Brain microvascular endothelial cell (primary cell): ENCODE measurements around the gene CKS2.
"Not testable (repeated sequence)": the region's sequence is repeated elsewhere in the genome, so short reads cannot be mapped to it uniquely, and the experiment has no call there.

Experiments used
- DNase-seq: peaks from one replicate; pipeline ENCODE4 v3.0.0-alpha.2; 2020
- H3K27ac ChIP-seq: fragments of 250-450 bp; sonication (Bioruptor Pico); 2 replicates; pipeline ENCODE4 v1.5.1; 2020; ENCODE audit warnings: mild to moderate bottlenecking, moderate library complexity
- H3K27me3 ChIP-seq: fragments of 250-450 bp; sonication (Bioruptor Pico); replicated peaks from 2 replicates; pipeline ENCODE4 v1.5.1; 2020; ENCODE audit warnings: mild to moderate bottlenecking
- H3K36me3 ChIP-seq: fragments of 250-450 bp; sonication (Bioruptor Pico); replicated peaks from 2 replicates; pipeline ENCODE4 v1.5.1; 2020; ENCODE audit warnings: mild to moderate bottlenecking
- H3K4me3 ChIP-seq: 2 replicates; pipeline ENCODE4 v1.5.1; 2011; ENCODE audit warnings: low read depth, mild to moderate bottlenecking, control low read depth, low read length, moderate library complexity
- in situ Hi-C: cut with HindIII; loops from 2 replicates; pipeline ENCODE4 v1.10.0; 2017; ENCODE audit warnings: low sequenced_read_pairs, low pct_ligation_motif_present
- TF ChIP-seq, protein P1 (sequence below): IDR thresholded peaks from 2 replicates; pipeline ENCODE4 v1.5.1; 2011; ENCODE audit warnings: low read depth, mild to moderate bottlenecking, moderate library complexity, low read length, control low read depth, inconsistent platforms; ENCODE audit errors: missing control alignments

CKS2 gene

GRCh38 chr9:89278551-89278950 is 32.4 kb upstream of the CKS2 start:
- DNase-seq = no peak
- no peak overlapping the region for H3K27ac ChIP-seq
- H3K36me3 ChIP-seq = no peaks in the 10 kb centered on the region
- no peaks in the 10 kb centered on the region for H3K27me3 ChIP-seq
- no peak overlapping the region for H3K4me3 ChIP-seq
- TF ChIP-seq, protein P1, sequence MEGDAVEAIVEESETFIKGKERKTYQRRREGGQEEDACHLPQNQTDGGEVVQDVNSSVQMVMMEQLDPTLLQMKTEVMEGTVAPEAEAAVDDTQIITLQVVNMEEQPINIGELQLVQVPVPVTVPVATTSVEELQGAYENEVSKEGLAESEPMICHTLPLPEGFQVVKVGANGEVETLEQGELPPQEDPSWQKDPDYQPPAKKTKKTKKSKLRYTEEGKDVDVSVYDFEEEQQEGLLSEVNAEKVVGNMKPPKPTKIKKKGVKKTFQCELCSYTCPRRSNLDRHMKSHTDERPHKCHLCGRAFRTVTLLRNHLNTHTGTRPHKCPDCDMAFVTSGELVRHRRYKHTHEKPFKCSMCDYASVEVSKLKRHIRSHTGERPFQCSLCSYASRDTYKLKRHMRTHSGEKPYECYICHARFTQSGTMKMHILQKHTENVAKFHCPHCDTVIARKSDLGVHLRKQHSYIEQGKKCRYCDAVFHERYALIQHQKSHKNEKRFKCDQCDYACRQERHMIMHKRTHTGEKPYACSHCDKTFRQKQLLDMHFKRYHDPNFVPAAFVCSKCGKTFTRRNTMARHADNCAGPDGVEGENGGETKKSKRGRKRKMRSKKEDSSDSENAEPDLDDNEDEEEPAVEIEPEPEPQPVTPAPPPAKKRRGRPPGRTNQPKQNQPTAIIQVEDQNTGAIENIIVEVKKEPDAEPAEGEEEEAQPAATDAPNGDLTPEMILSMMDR = no peak
- in situ Hi-C loops = no loop called here

- in situ Hi-C loops = no loop called here
- H3K27ac ChIP-seq = no peak overlapping the region
- TF ChIP-seq, protein P1 = peak; percentile 65
- H3K4me3 ChIP-seq = no peak overlapping the region
- peak; percentile 74 for DNase-seq
- H3K36me3 ChIP-seq = no peaks in the 10 kb centered on the region
- no peaks in the 10 kb centered on the region for H3K27me3 ChIP-seq
Observed at GRCh38 chr9:89278997-89279739, 31.8 kb upstream of the CKS2 start.

DNA sequence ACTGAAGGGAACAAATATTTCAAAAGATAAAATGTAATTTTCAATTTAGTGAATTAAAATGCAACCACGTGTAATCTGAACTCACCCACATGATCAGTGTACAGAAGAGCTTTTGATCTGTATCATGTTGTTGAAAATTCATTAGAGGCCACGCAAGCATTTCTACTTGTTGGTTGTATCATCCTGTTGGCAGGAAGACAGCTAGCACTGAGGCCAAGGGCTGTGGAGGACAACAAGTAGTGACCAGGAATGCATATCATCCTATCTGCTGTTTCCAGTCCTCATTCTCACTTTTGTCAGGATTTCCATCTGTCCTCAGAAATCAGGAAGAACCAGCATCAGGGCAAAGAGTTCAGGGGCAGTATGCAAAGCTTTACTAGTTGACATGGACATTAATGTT is 29.9 kb upstream of the CKS2 start:
- no peak for DNase-seq
- Histone ChIP-seq H3K36me3 (no peaks in the 10 kb centered on the region), H3K27ac (no peak overlapping the region), H3K4me3 (no peak overlapping the region), H3K27me3 (no peaks in the 10 kb centered on the region)
- TF ChIP-seq, protein P1 = no peak
- in situ Hi-C loops = no loop called here

DNA sequence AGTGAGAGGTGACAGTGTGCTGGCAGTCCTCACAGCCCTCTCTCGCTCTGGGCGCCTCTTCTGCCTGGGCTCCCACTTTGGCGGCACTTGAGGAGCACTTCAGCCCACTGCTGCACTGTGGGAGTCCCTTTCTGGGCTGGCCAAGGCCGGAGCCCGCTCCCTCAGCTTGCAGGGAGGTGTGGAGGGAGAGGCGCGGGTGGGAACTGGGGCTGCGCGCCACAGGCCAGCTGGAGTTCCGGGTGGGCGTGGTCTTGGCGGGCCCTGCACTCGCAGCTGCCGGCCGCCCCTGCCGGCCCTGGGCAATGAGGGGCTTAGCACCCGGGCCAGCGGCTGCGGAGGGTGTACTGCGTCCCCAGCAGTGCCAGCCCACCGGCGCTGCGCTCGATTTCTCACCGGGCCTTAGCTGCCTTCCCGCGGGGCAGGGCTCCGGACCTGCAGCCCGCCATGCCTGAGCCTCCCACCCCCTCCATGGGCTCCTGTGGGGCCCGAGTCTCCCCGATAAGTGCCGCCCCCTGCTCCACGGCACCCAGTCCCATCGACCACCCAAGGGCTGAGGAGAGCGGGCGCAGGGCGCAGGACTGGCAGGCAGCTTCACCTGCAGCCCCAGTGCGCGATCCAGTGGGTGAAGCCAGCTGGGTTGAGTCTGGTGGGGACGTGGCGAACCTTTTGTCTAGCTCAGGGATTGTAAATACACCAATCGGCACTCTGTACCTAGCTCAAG is 28.6 kb upstream of the CKS2 start:
- in situ Hi-C loops, H3K27ac ChIP-seq, H3K36me3 ChIP-seq, DNase-seq, H3K27me3 ChIP-seq: not testable (repeated sequence)
- peak overlapping the region; percentile 22 for H3K4me3 ChIP-seq

DNA sequence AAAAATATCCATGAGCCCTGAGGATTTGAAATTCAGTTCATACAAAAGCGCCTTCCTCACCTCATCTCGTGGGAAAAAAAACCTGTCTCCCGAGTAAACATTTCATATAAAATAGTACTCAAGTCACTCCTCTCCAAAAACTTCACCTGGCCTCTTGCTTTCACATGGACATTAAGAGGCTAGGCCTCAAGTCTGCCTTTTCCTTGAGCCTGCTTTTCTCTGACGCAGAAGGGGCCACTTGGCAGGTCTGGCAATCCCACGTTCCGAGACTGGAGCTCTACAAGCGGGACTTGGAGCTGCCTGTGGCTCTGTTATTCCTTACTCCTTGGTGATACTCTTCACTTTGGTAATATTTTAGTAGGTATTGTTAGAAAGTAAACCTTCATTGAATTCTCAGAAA is 26.9 kb upstream of the CKS2 start:
- DNase-seq = no peak
- H3K27me3 ChIP-seq = no peaks in the 10 kb centered on the region
- H3K27ac ChIP-seq = no peak overlapping the region
- no peak overlapping the region for H3K4me3 ChIP-seq
- no peaks in the 10 kb centered on the region for H3K36me3 ChIP-seq
- in situ Hi-C loops = no loop called here
- TF ChIP-seq, protein P1 = no peak

DNA sequence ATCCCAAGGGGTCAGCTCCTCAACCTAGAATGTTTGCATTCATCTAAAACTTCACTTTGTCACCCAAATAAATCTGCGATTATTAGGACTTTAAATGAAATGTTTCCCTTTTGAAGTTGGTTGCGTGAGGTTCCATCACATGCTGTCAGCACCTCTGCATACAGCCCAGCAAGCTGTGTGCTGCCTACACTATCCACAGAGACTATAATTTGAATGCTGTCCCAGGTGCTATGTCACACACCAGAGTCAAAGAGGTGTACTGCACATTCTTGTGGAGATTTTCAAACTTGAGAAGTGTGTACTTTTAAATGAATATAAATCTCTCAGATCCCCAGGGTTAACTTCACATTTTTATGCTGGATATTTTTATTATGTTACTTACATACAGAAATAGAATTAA is 19.3 kb upstream of the CKS2 start:
- H3K4me3 ChIP-seq = no peak overlapping the region
- TF ChIP-seq, protein P1 = no peak
- no peak for DNase-seq
- no peaks in the 10 kb centered on the region for H3K27me3 ChIP-seq
- no peaks in the 10 kb centered on the region for H3K36me3 ChIP-seq
- in situ Hi-C loops = no loop called here
- H3K27ac ChIP-seq = no peak overlapping the region
